Upper lobe of left lung (tissue), 6 donors: ENCODE measurements around the gene NECAP2. TPM values are rescaled to one million over a fixed set of nuclear protein-coding genes. Genes with fewer than 3 reads are reported as not detected.

ENCODE experiments used
- ATAC-seq, 2 donors: fragments of 200-7000 bp; cut with Tn5 transposase; one replicate each; pipeline ENCODE4 v1.9.1; 2022; ENCODE audit warnings: mild to moderate bottlenecking in 2 of 2, moderate library complexity in 2 of 2; ENCODE audit not compliant: low FRiP score in 2 of 2
- DNase-seq, 2 donors: peaks; one replicate each; pipeline ENCODE4 v3.0.0-alpha.2; 2019 to 2020
- H3K27ac ChIP-seq, 4 donors: fragments of 200-600 bp; sonication (generic); one replicate each; pipeline ENCODE4 v1.5.1; 2016 to 2019
- H3K27me3 ChIP-seq, 4 donors: fragments of 200-600 bp; sonication (generic); one replicate each; pipeline ENCODE4 v1.5.1; 2017 to 2019
- H3K36me3 ChIP-seq, 4 donors: fragments of 200-600 bp; sonication (generic); one replicate each; pipeline ENCODE4 v1.5.1; 2016 to 2019
- H3K4me1 ChIP-seq, 4 donors: fragments of 200-600 bp; sonication (generic); one replicate each; pipeline ENCODE4 v1.5.1; 2018 to 2019
- H3K4me3 ChIP-seq, 4 donors: fragments of 200-600 bp; sonication (generic); one replicate each; pipeline ENCODE4 v1.5.1; 2017 to 2019; ENCODE audit warnings: mild to moderate bottlenecking in 2 of 4, moderate library complexity in 1 of 4
- H3K9me3 ChIP-seq, 4 donors: fragments of 200-600 bp; sonication (generic); one replicate each; pipeline ENCODE4 v1.5.1; 2018 to 2019
- EP300 ChIP-seq, 4 donors: sonication (generic); formaldehyde crosslinking; IDR thresholded peaks; one replicate each; pipeline ENCODE4 v1.5.1; 2017; ENCODE audit warnings: antibody characterized with exemption in 4 of 4, control low read depth in 2 of 4
- POLR2A ChIP-seq, 4 donors: fragments of 450-650 bp; IDR thresholded peaks; one replicate each; pipeline ENCODE4 v1.5.1; 2016 to 2017; ENCODE audit warnings: antibody characterized with exemption in 4 of 4, mild to moderate bottlenecking in 2 of 4
- POLR2AphosphoS5 ChIP-seq, 2 donors: sonication (generic); formaldehyde crosslinking; IDR thresholded peaks; one replicate each; pipeline ENCODE4 v1.5.1; 2017; ENCODE audit warnings: antibody characterized with exemption in 2 of 2
- WGBS, 2 donors: methylation state at CpG; one replicate each; pipeline ENCODE4 v1.1.5; 2017 to 2018; 5-methylcytosine and 5-hydroxymethylcytosine counted together
- total RNA-seq, 6 donors: library from RNA; depleted of rRNA in 4 of 6; stranded (reverse); fragments of >200 nt in 4 of 6; gene quantifications; one replicate each; pipeline versions ENCODE4 v1.1.0 to v1.2.1, GENCODE V29; 2016 to 2021
- TF ChIP-seq, protein P1 (sequence below), 6 experiments: fragments of 450-650 bp in 4 of 6; fragments of 200-600 bp in 2 of 6; sonication (generic) in 2 of 6; IDR thresholded peaks; one replicate each; pipeline ENCODE4 v1.5.1; 2016 to 2019; ENCODE audit warnings: antibody characterized with exemption in 6 of 6
- donor health status: DM: no; HTN: no; CAD: no; lungs with moderate emphysema.
- donor health status: DM: no; HTN: yes; CAD: no; lungs with severe emphysema.

NECAP2 gene
- total RNA-seq, 6 donors from 2014 or later = 61.9 to 96.4 (median 87.1) TPM

DNA sequence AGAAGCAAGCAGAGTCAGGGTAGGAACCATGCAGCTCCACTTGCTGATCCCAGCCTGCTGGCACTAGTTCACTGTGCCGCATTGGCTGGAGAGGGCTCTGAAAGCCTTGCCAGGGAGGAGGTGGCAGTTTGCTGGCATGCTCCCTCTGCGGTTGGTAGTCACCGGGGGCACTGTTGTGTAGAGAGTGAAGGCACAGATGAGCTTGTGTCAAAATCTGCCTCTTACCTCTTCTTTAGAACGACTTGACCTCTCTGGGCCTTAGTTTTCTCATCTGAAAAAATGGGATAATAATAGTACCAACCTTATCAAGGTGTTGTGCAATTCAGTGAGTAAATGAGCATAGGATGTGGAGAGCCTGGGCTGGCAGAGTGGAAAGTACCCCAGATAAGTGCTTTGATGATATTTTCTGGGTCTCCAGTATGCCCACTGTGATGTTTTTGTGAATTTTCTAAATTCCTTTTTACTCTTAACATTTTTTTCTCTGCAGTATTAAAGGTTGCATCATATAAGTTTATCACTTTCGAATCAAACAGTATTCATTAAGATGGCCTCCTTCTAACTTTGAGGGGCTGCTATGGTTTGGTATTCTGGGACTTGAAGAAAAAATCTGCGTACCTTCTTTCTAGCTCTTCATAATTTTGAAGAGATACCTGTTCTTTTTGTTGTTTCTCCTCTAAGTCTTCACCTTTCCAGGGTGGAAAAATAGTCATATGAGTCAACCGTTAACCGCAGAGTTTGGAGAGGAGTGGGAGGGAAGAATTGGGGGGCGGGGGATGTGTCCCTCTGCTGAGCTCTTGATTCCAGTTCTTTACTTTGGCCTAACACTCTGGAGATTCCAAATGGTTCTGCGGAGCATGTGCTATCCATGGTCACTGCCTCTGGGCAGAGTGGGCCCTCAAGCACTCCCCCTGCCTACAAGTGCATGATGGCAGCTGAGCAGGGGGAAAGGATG, 46.7 kb upstream of the NECAP2 start:
- Histone ChIP-seq H3K27ac (peak overlapping the region in 3 of 4 donors; percentile 11 to 49 (median 26)), H3K27me3 (no peaks in the 10 kb centered on the region), H3K4me3 (no peak overlapping the region), H3K9me3 (no peaks in the 10 kb centered on the region), H3K4me1 (peaks cover 31 to 57% (median 40%) of the 10 kb centered on the region in 4 donors), H3K36me3 (peaks cover 15 to 57% (median 42%) of the 10 kb centered on the region in 4 donors)
- no peak for ATAC-seq
- DNase-seq = no peak
- 84 to 92% methylated on average over 10 of the region's 10 CpGs for WGBS, 2 donors
- TF ChIP-seq, protein P1, sequence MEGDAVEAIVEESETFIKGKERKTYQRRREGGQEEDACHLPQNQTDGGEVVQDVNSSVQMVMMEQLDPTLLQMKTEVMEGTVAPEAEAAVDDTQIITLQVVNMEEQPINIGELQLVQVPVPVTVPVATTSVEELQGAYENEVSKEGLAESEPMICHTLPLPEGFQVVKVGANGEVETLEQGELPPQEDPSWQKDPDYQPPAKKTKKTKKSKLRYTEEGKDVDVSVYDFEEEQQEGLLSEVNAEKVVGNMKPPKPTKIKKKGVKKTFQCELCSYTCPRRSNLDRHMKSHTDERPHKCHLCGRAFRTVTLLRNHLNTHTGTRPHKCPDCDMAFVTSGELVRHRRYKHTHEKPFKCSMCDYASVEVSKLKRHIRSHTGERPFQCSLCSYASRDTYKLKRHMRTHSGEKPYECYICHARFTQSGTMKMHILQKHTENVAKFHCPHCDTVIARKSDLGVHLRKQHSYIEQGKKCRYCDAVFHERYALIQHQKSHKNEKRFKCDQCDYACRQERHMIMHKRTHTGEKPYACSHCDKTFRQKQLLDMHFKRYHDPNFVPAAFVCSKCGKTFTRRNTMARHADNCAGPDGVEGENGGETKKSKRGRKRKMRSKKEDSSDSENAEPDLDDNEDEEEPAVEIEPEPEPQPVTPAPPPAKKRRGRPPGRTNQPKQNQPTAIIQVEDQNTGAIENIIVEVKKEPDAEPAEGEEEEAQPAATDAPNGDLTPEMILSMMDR (IDR thresholded peaks at IDR 0.05) = no peak
- TF ChIP-seq POLR2AphosphoS5 (IDR thresholded peaks at IDR 0.05) = no peak
- TF ChIP-seq EP300 (IDR thresholded peaks at IDR 0.05) = no peak
- no peak for TF ChIP-seq POLR2A (IDR thresholded peaks at IDR 0.05)

DNA sequence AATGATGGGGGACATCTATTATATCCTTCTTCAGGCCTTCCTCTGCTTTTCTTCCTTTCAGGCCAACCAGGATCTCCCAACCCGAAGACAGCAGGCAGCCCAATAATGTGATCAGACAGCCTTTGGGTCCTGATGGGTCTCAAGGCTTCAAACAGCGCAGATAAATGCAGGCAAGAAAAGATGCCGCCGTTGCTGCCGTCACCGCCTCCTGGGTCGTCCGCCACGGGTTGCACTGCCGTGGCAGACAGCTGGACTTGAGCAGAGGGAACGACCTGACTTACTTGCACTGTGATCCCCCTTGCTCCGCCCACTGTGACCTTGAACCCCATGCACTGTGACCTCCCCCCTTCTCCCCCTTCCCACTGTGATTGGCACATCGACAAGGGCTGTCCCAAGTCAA, 45.5 kb upstream of the NECAP2 start:
- Histone ChIP-seq H3K36me3 (peaks cover 15 to 67% (median 43%) of the 10 kb centered on the region in 4 donors), H3K9me3 (no peaks in the 10 kb centered on the region), H3K4me1 (peaks cover 31 to 47% (median 38%) of the 10 kb centered on the region in 4 donors), H3K4me3 (no peak overlapping the region), H3K27me3 (no peaks in the 10 kb centered on the region), H3K27ac (no peak overlapping the region)
- no peak for TF ChIP-seq POLR2AphosphoS5 (IDR thresholded peaks at IDR 0.05)
- TF ChIP-seq POLR2A (IDR thresholded peaks at IDR 0.05) = no peak
- no peak for TF ChIP-seq EP300 (IDR thresholded peaks at IDR 0.05)
- TF ChIP-seq, protein P1 (IDR thresholded peaks at IDR 0.05) = no peak
- 93 to 95% methylated on average over 11 to 13 of the region's 13 CpGs for WGBS, 2 donors
- DNase-seq (no peak), ATAC-seq (no peak)

DNA sequence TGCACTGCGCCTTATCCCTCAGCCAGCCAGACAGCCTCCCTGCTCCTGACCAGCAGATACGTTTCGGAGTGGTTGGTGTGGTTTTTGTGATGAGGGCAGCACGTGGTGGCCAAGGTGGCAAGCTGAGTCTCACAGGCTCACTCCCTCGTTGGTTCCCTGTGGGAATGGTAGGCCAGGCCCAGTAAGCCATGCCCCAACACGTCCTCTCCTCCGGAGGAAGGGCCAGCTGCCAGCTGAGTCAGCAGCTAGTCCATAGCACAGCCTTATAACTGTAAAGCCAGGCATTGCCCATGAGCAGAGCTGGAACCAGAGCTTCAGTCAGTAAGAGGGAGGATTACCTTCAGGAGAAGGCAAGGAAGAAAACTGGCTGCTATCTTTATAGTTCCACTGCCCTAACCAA, 43.9 kb upstream of the NECAP2 start:
- H3K36me3 ChIP-seq = peaks cover 15 to 69% (median 43%) of the 10 kb centered on the region in 4 donors
- peaks cover 17 to 33% (median 24%) of the 10 kb centered on the region in 4 donors for H3K4me1 ChIP-seq
- WGBS, 2 donors = 69 to 75% methylated on average over 6 to 7 of the region's 7 CpGs
- peak overlapping the region in 3 of 4 donors; percentile 0 to 22 (median 6) for H3K27ac ChIP-seq
- no peaks in the 10 kb centered on the region for H3K9me3 ChIP-seq
- ATAC-seq (no peak), DNase-seq (no peak)
- no peaks in the 10 kb centered on the region for H3K27me3 ChIP-seq
- no peak overlapping the region for H3K4me3 ChIP-seq
- TF ChIP-seq POLR2AphosphoS5 (IDR thresholded peaks at IDR 0.05) (no peak), EP300 (IDR thresholded peaks at IDR 0.05) (no peak), POLR2A (IDR thresholded peaks at IDR 0.05) (no peak)
- TF ChIP-seq, protein P1 (IDR thresholded peaks at IDR 0.05) = no peak

DNA sequence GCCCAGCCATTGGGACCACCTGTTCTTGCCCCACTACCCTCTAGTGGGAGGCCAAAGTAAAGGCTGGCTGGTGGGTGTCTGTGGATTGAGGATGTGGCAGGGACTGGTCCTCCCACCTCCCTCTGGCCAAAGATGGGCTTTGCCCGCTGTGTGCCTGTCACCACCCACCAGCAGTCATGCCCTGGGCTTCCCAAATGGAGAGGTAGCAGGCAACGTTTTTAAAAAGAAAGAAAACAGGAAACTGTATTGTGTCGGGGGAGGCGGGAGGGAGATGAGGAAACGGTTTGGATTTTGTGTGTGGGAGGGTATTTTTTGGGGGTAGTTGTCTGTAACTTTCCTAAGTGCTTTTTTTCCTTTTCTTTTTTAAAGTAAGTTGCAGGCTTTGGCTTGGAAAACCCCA, 43.4 kb upstream of the NECAP2 start:
- Histone ChIP-seq H3K36me3 (peaks cover 15 to 69% (median 43%) of the 10 kb centered on the region in 4 donors), H3K27ac (peak overlapping the region in 3 of 4 donors; percentile 0 to 22 (median 6)), H3K4me3 (no peak overlapping the region), H3K27me3 (no peaks in the 10 kb centered on the region), H3K4me1 (peaks cover 12 to 28% (median 19%) of the 10 kb centered on the region in 4 donors), H3K9me3 (no peaks in the 10 kb centered on the region)
- TF ChIP-seq POLR2A (IDR thresholded peaks at IDR 0.05) (no peak), POLR2AphosphoS5 (IDR thresholded peaks at IDR 0.05) (no peak), EP300 (IDR thresholded peaks at IDR 0.05) (no peak)
- TF ChIP-seq, protein P1 (IDR thresholded peaks at IDR 0.05) = no peak
- 44 to 49% methylated on average over 5 of the region's 5 CpGs for WGBS, 2 donors
- ATAC-seq (no peak), DNase-seq (no peak)
